ENCODE results near the gene LRRC42. TPM values are rescaled to one million over a fixed set of nuclear protein-coding genes. Genes with fewer than 3 reads are reported as not detected.

Gene LRRC42
- total and polyA plus RNA-seq, 9 of the 15 experiments (the other 6 are each of a cell fraction or from before 2014, with no cell fraction given), result 17.3 to 51.9 (median 35.5) TPM

- no peak overlapping the region for H2AFZ ChIP-seq (ENCODE audit: low read depth, low read length)
- no peak overlapping the region for H3K9ac ChIP-seq (ENCODE audit: insufficient read depth in 1 of 2, low read depth in 2 of 2, low read length in 2 of 2)
- DNase-seq (ENCODE audit: extremely low read depth in 1 of 4, low spot score in 3 of 4) (no peak), ATAC-seq (no peak), FAIRE-seq (no peak)
- 72% methylated on average over 5 of the region's 5 CpGs for WGBS (ENCODE audit: insufficient coverage, low coverage, missing lambda C conversion rate)
- BruUV-seq (replicated peaks), result no TSS peak
- peaks cover 9 to 19% of the 10 kb centered on the region in 2 experiments; a peak in 4 of 5 replicates for H3K4me1 ChIP-seq (replicated peaks in 1 of 2; ENCODE audit: control insufficient read depth in 2 of 2, insufficient read depth in 2 of 2, low read length in 2 of 2)
- H3K79me2 ChIP-seq (ENCODE audit: control insufficient read depth, insufficient read depth, low read length), result peaks cover 43% of the 10 kb centered on the region
- no peaks in the 10 kb centered on the region for H3K9me1 ChIP-seq (ENCODE audit: control insufficient read depth, insufficient read depth, low read length)
- H3K4me2 ChIP-seq (ENCODE audit: insufficient read depth, low read length), result no peak overlapping the region
- ChIA-PET CTCF (ENCODE audit: low intra/inter-chr PET ratio) (no interaction called here), POLR2A (interaction anchor here (0.7 to 2.0 kb wide), 2 partner anchors 9 to 71 kb away, joined by 3 to 4 read pairs; no protein-coding TSS in a partner anchor)
- intact Hi-C loops (cut with micrococcal nuclease), result loop anchor here (10.0 kb wide), 1 partner anchor 187 kb away; no protein-coding TSS in a partner anchor
- in situ Hi-C loops (cut with MboI), result no loop called here
- H4K20me1 ChIP-seq (replicated peaks; ENCODE audit: control insufficient read depth, insufficient read depth, low read length), result peaks cover 7% of the 10 kb centered on the region
- no peaks in the 10 kb centered on the region for H3K27me3 ChIP-seq (ENCODE audit: control insufficient read depth in 2 of 2, insufficient read depth in 2 of 2, low read length in 2 of 2)
- no peak overlapping the region for H3K4me3 ChIP-seq
- H3K27ac ChIP-seq (ENCODE audit: extremely low read depth, low read depth, low read length), result no peak overlapping the region
- no peaks in the 10 kb centered on the region for H3K9me3 ChIP-seq (replicated peaks; ENCODE audit: control insufficient read depth, insufficient read depth, low read depth, low read length)
- H3K36me3 ChIP-seq (ENCODE audit: control insufficient read depth, insufficient read depth, low read length), result peaks cover 74% of the 10 kb centered on the region
- TF ChIP-seq ELF2 (CRISPR knock-in tag; IDR thresholded peaks at IDR 0.05), result no peak
- TF ChIP-seq TAL1 (IDR thresholded peaks at IDR 0.05), result no peak
- no peak for TF ChIP-seq ZNF133 (CRISPR knock-in tag; IDR thresholded peaks at IDR 0.05)
- TF ChIP-seq DMBX1 (CRISPR knock-in tag; IDR thresholded peaks at IDR 0.05; ENCODE audit: borderline replicate concordance), result no peak
- TF ChIP-seq EHMT2 (IDR thresholded peaks at IDR 0.05), result no peak
- no peak for TF ChIP-seq ATF1 (CRISPR knock-in tag; IDR thresholded peaks at IDR 0.05)
- TF ChIP-seq ATF1 (tag; IDR thresholded peaks at IDR 0.05), result no peak
- TF ChIP-seq, protein P1, sequence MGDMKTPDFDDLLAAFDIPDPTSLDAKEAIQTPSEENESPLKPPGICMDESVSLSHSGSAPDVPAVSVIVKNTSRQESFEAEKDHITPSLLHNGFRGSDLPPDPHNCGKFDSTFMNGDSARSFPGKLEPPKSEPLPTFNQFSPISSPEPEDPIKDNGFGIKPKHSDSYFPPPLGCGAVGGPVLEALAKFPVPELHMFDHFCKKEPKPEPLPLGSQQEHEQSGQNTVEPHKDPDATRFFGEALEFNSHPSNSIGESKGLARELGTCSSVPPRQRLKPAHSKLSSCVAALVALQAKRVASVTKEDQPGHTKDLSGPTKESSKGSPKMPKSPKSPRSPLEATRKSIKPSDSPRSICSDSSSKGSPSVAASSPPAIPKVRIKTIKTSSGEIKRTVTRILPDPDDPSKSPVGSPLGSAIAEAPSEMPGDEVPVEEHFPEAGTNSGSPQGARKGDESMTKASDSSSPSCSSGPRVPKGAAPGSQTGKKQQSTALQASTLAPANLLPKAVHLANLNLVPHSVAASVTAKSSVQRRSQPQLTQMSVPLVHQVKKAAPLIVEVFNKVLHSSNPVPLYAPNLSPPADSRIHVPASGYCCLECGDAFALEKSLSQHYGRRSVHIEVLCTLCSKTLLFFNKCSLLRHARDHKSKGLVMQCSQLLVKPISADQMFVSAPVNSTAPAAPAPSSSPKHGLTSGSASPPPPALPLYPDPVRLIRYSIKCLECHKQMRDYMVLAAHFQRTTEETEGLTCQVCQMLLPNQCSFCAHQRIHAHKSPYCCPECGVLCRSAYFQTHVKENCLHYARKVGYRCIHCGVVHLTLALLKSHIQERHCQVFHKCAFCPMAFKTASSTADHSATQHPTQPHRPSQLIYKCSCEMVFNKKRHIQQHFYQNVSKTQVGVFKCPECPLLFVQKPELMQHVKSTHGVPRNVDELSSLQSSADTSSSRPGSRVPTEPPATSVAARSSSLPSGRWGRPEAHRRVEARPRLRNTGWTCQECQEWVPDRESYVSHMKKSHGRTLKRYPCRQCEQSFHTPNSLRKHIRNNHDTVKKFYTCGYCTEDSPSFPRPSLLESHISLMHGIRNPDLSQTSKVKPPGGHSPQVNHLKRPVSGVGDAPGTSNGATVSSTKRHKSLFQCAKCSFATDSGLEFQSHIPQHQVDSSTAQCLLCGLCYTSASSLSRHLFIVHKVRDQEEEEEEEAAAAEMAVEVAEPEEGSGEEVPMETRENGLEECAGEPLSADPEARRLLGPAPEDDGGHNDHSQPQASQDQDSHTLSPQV (IDR thresholded peaks at IDR 0.05), result no peak
- TF ChIP-seq, protein P2, sequence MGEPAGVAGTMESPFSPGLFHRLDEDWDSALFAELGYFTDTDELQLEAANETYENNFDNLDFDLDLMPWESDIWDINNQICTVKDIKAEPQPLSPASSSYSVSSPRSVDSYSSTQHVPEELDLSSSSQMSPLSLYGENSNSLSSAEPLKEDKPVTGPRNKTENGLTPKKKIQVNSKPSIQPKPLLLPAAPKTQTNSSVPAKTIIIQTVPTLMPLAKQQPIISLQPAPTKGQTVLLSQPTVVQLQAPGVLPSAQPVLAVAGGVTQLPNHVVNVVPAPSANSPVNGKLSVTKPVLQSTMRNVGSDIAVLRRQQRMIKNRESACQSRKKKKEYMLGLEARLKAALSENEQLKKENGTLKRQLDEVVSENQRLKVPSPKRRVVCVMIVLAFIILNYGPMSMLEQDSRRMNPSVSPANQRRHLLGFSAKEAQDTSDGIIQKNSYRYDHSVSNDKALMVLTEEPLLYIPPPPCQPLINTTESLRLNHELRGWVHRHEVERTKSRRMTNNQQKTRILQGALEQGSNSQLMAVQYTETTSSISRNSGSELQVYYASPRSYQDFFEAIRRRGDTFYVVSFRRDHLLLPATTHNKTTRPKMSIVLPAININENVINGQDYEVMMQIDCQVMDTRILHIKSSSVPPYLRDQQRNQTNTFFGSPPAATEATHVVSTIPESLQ (CRISPR knock-in tag; IDR thresholded peaks at IDR 0.05), result no peak
- TF ChIP-seq PCBP2 (IDR thresholded peaks at IDR 0.05; ENCODE audit: low read depth, low read length, poor library complexity, severe bottlenecking), result no peak
- no peak for TF ChIP-seq E2F1 (CRISPR knock-in tag; IDR thresholded peaks at IDR 0.05)
- no peak for TF ChIP-seq CC2D1A (IDR thresholded peaks at IDR 0.05)
- TF ChIP-seq KDM1A (IDR thresholded peaks at IDR 0.05), result no peak
- TF ChIP-seq HSF4 (CRISPR knock-in tag; IDR thresholded peaks at IDR 0.05; ENCODE audit: borderline replicate concordance), result no peak
- TF ChIP-seq NR2C1 (IDR thresholded peaks at IDR 0.05), result no peak
- TF ChIP-seq NR2C1 (tag; IDR thresholded peaks at IDR 0.05), result no peak
- no peak for TF ChIP-seq BRD9 (IDR thresholded peaks at IDR 0.05; ENCODE audit: low read depth, partially characterized antibody)
- no peak for TF ChIP-seq TAF1 (IDR thresholded peaks at IDR 0.05; ENCODE audit: control insufficient read depth, extremely low read depth, insufficient read depth, low read length, severe bottlenecking)
- no peak for TF ChIP-seq NR1H2 (CRISPR knock-in tag; IDR thresholded peaks at IDR 0.05)
Observed at GRCh38 chr1:53951697-53952096, 5.5 kb downstream of the LRRC42 start.

Measured in K562 (cell line).